Esophagus squamous epithelium (tissue), 5 donors: ENCODE results near the gene MCM9. TPM values are rescaled to one million over a fixed set of nuclear protein-coding genes. Genes with fewer than 3 reads are reported as not detected.
"Not testable (repeated sequence)": the region's sequence is repeated elsewhere in the genome, so short reads cannot be mapped to it uniquely, and the experiment has no call there.

Experiments
- DNase-seq: peaks from one replicate; lab custom pipeline; 2025; lab: John Stamatoyannopoulos, UW
- H3K27ac ChIP-seq, 4 donors: fragments of 200-600 bp; sonication (generic); one replicate each; pipeline ENCODE4 v1.5.1; 2016 to 2019; ENCODE audit warnings: mild to moderate bottlenecking in 1 of 4
- H3K27me3 ChIP-seq, 4 donors: fragments of 200-600 bp; sonication (generic); 1 replicate in 3 of 4; 2 replicates in 1 of 4; pipeline versions ENCODE4 v1.5.1 to v1.6.0; 2017 to 2021; ENCODE audit warnings: antibody characterized with exemption in 1 of 4
- H3K36me3 ChIP-seq, 3 donors: fragments of 200-600 bp; sonication (generic); one replicate each; pipeline ENCODE4 v1.5.1; 2016 to 2019
- H3K4me1 ChIP-seq, 3 donors: fragments of 200-600 bp; sonication (generic); one replicate each; pipeline ENCODE4 v1.5.1; 2017 to 2019
- H3K4me3 ChIP-seq, 4 donors: fragments of 200-600 bp; sonication (generic); 1 replicate in 3 of 4; 2 replicates in 1 of 4; pipeline ENCODE4 v1.5.1; 2016 to 2019; ENCODE audit warnings: mild to moderate bottlenecking in 2 of 4, moderate library complexity in 1 of 4
- H3K9me3 ChIP-seq, 3 donors: fragments of 200-600 bp; sonication (generic); one replicate each; pipeline ENCODE4 v1.5.1; 2016 to 2019
- CTCF ChIP-seq, 6 experiments: fragments of 450-650 bp in 4 of 6; fragments of 200-600 bp in 2 of 6; sonication (generic) in 2 of 6; IDR thresholded peaks; one replicate each; pipeline ENCODE4 v1.5.1; 2016 to 2019; ENCODE audit warnings: antibody characterized with exemption in 6 of 6, mild to moderate bottlenecking in 4 of 6, moderate library complexity in 4 of 6
- POLR2A ChIP-seq, 4 donors: fragments of 450-650 bp; IDR thresholded peaks; one replicate each; pipeline ENCODE4 v1.6.1; 2017; ENCODE audit warnings: antibody characterized with exemption in 4 of 4, mild to moderate bottlenecking in 4 of 4, moderate library complexity in 3 of 4
- WGBS, 2 donors: methylation state at CpG; one replicate each; pipeline ENCODE4 v1.1.5; 2018; 5-methylcytosine and 5-hydroxymethylcytosine counted together
- intact Hi-C: fragments of 100-400 bp; cut with DNase I; formaldehyde crosslinking; loops from one replicate; pipeline ENCODE4 v1.15.0; 2022
- total RNA-seq, 4 donors: library from RNA; depleted of rRNA; stranded (reverse); fragments of >200 nt; gene quantifications; one replicate each; pipeline ENCODE4 v1.1.0, GENCODE V29; 2016
- donor health status: DM: yes; HTN: yes; CAD: no.

The MCM9 gene
- total RNA-seq, 4 donors from 2014 or later = 11.1 to 22.3 (median 15.1) TPM

GRCh38 chr6:118801257-118801656 lies 133.7 kb downstream of the MCM9 start:
- Histone ChIP-seq H3K9me3 (no peaks in the 10 kb centered on the region), H3K4me3 (no peak overlapping the region), H3K4me1 (peaks cover 8 to 11% (median 8%) of the 10 kb centered on the region in 3 donors), H3K27me3 (no peaks in the 10 kb centered on the region), H3K27ac (no peak overlapping the region), H3K36me3 (no peaks in the 10 kb centered on the region)
- WGBS, 2 donors = 91 to 92% methylated on average over 6 of the region's 6 CpGs
- intact Hi-C loops = no loop called here
- DNase-seq = no peak
- TF ChIP-seq POLR2A (IDR thresholded peaks at IDR 0.05) (no peak), CTCF (IDR thresholded peaks at IDR 0.05) (no peak)

GRCh38 chr6:118800394-118801071 lies 134.4 kb downstream of the MCM9 start:
- peak overlapping the region in 1 of 4 donors; percentile 41 for H3K4me3 ChIP-seq
- H3K4me1 ChIP-seq = peaks cover 8 to 11% (median 8%) of the 10 kb centered on the region in 3 donors
- no peak overlapping the region for H3K27ac ChIP-seq
- 23 to 24% methylated on average over 17 of the region's 17 CpGs for WGBS, 2 donors
- DNase-seq = peak; percentile 63
- no peaks in the 10 kb centered on the region for H3K9me3 ChIP-seq
- H3K27me3 ChIP-seq = no peaks in the 10 kb centered on the region
- intact Hi-C loops = no loop called here
- peak; percentile 79 to 90 (median 84) for TF ChIP-seq CTCF (IDR thresholded peaks at IDR 0.05)
- TF ChIP-seq POLR2A (IDR thresholded peaks at IDR 0.05) = no peak
- no peaks in the 10 kb centered on the region for H3K36me3 ChIP-seq

GRCh38 chr6:118799826-118800225 lies 135.1 kb downstream of the MCM9 start:
- intact Hi-C loops = no loop called here
- Histone ChIP-seq H3K36me3 (no peaks in the 10 kb centered on the region), H3K9me3 (no peaks in the 10 kb centered on the region), H3K4me1 (peaks cover 8 to 11% (median 8%) of the 10 kb centered on the region in 3 donors), H3K27me3 (no peaks in the 10 kb centered on the region), H3K27ac (no peak overlapping the region), H3K4me3 (no peak overlapping the region)
- 74 to 86% methylated on average over 4 of the region's 4 CpGs for WGBS, 2 donors
- no peak for DNase-seq
- TF ChIP-seq POLR2A (IDR thresholded peaks at IDR 0.05) = no peak
- TF ChIP-seq CTCF (IDR thresholded peaks at IDR 0.05) = no peak

GRCh38 chr6:118796548-118796947 lies 138.4 kb downstream of the MCM9 start:
- H3K4me3 ChIP-seq, H3K9me3 ChIP-seq, H3K27me3 ChIP-seq, H3K27ac ChIP-seq, H3K36me3 ChIP-seq, intact Hi-C loops: not testable (repeated sequence)
- peak; percentile 14 for DNase-seq
- TF ChIP-seq CTCF (IDR thresholded peaks at IDR 0.05) = peak in 2 of 6 experiments; percentile 15 to 17
- WGBS, 2 donors = 57 to 59% methylated on average over 3 to 5 of the region's 9 CpGs
- H3K4me1 ChIP-seq = peaks cover 8 to 11% (median 8%) of the 10 kb centered on the region in 3 donors

- H3K27me3 ChIP-seq = no peaks in the 10 kb centered on the region
- H3K27ac ChIP-seq = no peak overlapping the region
- no peak for DNase-seq
- H3K4me1 ChIP-seq = no peaks in the 10 kb centered on the region
- 80 to 85% methylated on average over 5 of the region's 6 CpGs for WGBS, 2 donors
- intact Hi-C loops = no loop called here
- H3K9me3 ChIP-seq = no peaks in the 10 kb centered on the region
- H3K4me3 ChIP-seq = no peak overlapping the region
- H3K36me3 ChIP-seq = no peaks in the 10 kb centered on the region
- TF ChIP-seq CTCF (IDR thresholded peaks at IDR 0.05) = no peak
- no peak for TF ChIP-seq POLR2A (IDR thresholded peaks at IDR 0.05)
These were observed 143.5 kb downstream of the MCM9 start for GRCh38 chr6:118791499-118791898.
